Kidney (tissue), 14 donors: Measurements from ENCODE around the gene MS4A13. TPM values are rescaled to one million over a fixed set of nuclear protein-coding genes. Genes with fewer than 3 reads are reported as not detected.
"Not testable (repeated sequence)": the region's sequence is repeated elsewhere in the genome, so short reads cannot be mapped to it uniquely, and the experiment has no call there.

Experiments used
- DNase-seq, 5 donors: peaks; one replicate each; pipeline ENCODE4 v3.0.0-alpha.2; 2013 to 2020
- FAIRE-seq: peaks from 2 replicates; lab custom pipeline; 2012; peaks lifted over from hg19 to GRCh38; lab: Jason Lieb, UNC
- H3K27ac ChIP-seq, 2 donors: one replicate each; pipeline ENCODE4 v1.7.0; 2013; ENCODE audit warnings: low read depth in 2 of 2, low read length in 2 of 2, inconsistent platforms in 1 of 2
- H3K27me3 ChIP-seq: one replicate; pipeline ENCODE4 v1.7.1; 2013; ENCODE audit warnings: low read length, inconsistent platforms; ENCODE audit not compliant: control insufficient read depth, insufficient read depth
- H3K36me3 ChIP-seq, 3 donors: one replicate each; pipeline versions ENCODE4 v1.7.0 to v1.7.1; 2013; ENCODE audit warnings: low read length in 3 of 3, control low read depth in 1 of 3, inconsistent platforms in 1 of 3; ENCODE audit not compliant: insufficient read depth in 3 of 3, control insufficient read depth in 2 of 3
- H3K4me1 ChIP-seq, 3 donors: one replicate each; pipeline versions ENCODE4 v1.7.0 to v1.7.1; 2013; ENCODE audit warnings: low read length in 3 of 3, inconsistent platforms in 1 of 3, low read depth in 1 of 3; ENCODE audit not compliant: control insufficient read depth in 2 of 3, insufficient read depth in 2 of 3
- H3K4me3 ChIP-seq, 3 donors: one replicate each; pipeline versions ENCODE4 v1.7.0 to v1.8.1; 2013; ENCODE audit warnings: low read length in 3 of 3, control low read depth in 1 of 3, inconsistent platforms in 1 of 3
- H3K9ac ChIP-seq, 3 donors: one replicate each; pipeline versions ENCODE4 v1.7.0 to v1.7.1; 2013; ENCODE audit warnings: low read length in 3 of 3, control low read depth in 1 of 3, inconsistent platforms in 1 of 3
- H3K9me3 ChIP-seq, 3 donors: one replicate each; pipeline versions ENCODE4 v1.7.0 to v1.7.1; 2013; ENCODE audit warnings: low read length in 3 of 3, control low read depth in 1 of 3, inconsistent platforms in 1 of 3; ENCODE audit not compliant: control insufficient read depth in 2 of 3, insufficient read depth in 1 of 3
- CTCF ChIP-seq: IDR thresholded peaks from 3 replicates; pipeline ENCODE4 v1.5.1; 2012; ENCODE audit warnings: mild to moderate bottlenecking, moderate library complexity, borderline replicate concordance; ENCODE audit not compliant: insufficient read depth; ENCODE audit errors: extremely low read depth
- intact Hi-C: fragments of 100-400 bp; cut with DNase I; formaldehyde crosslinking; loops from one replicate; pipeline ENCODE4 v1.11.1; 2022
- polyA plus RNA-seq: library from polyadenylated mRNA; stranded (reverse); fragments of 350-450 nt; fragmentation: Illumina TruSeq; extraction: RNeasy Lipid Tissue Mini Kit (QIAGEN cat#74804); gene quantifications from one replicate; pipeline ENCODE4 v1.2.3, GENCODE V29; 2014; ENCODE audit warnings: low read depth, low replicate concordance; ENCODE audit not compliant: insufficient read depth
- total RNA-seq: library from RNA; stranded (reverse); fragmentation: NEBNext Ultra II Directional; extraction: Animal tissue kit (Norgen Biotek cat#: 25700); gene quantifications from one replicate; pipeline ENCODE4 v1.2.1, GENCODE V29; 2021
- donor health status: control.
- donor health status: control.
- donor health status: control.
- donor health status: control.
- donor health status: control.
- donor health status: DM: yes; HTN: yes; CAD: no.
- donor health status: Normal renal cell carcinoma (clear cell type).

The MS4A13 gene
- total and polyA plus RNA-seq, 2 donors from 2014 or later: not detected

- H3K27me3 ChIP-seq: no peaks in the 10 kb centered on the region
- intact Hi-C loops: no loop called here
- FAIRE-seq (no peak), DNase-seq (no peak)
- no peaks in the 10 kb centered on the region for H3K9me3 ChIP-seq
- no peak overlapping the region for H3K27ac ChIP-seq
- no peak for TF ChIP-seq CTCF
- no peak overlapping the region for H3K9ac ChIP-seq
- no peaks in the 10 kb centered on the region for H3K4me1 ChIP-seq
- H3K4me3 ChIP-seq: no peak overlapping the region
- no peaks in the 10 kb centered on the region for H3K36me3 ChIP-seq
These were observed 12.9 kb upstream of the MS4A13 start for GRCh38 chr11:60502221-60502775.

- Histone ChIP-seq H3K4me1 (no peaks in the 10 kb centered on the region), H3K36me3 (no peaks in the 10 kb centered on the region), H3K27ac (no peak overlapping the region), H3K4me3 (no peak overlapping the region), H3K27me3 (no peaks in the 10 kb centered on the region), H3K9ac (no peak overlapping the region), H3K9me3 (no peaks in the 10 kb centered on the region)
- no peak for TF ChIP-seq CTCF
- no peak for FAIRE-seq
- DNase-seq: no peak
- intact Hi-C loops: no loop called here
These were observed 10.8 kb upstream of the MS4A13 start for GRCh38 chr11:60504219-60504905.

GRCh38 chr11:60509609-60510008 lies 5.6 kb upstream of the MS4A13 start:
- H3K4me1 ChIP-seq, FAIRE-seq, H3K27ac ChIP-seq, H3K36me3 ChIP-seq, H3K9ac ChIP-seq, intact Hi-C loops, DNase-seq, H3K4me3 ChIP-seq, H3K27me3 ChIP-seq, H3K9me3 ChIP-seq: not testable (repeated sequence)

- H3K36me3 ChIP-seq, H3K9me3 ChIP-seq, H3K4me3 ChIP-seq, intact Hi-C loops, H3K4me1 ChIP-seq, FAIRE-seq, H3K27ac ChIP-seq, H3K9ac ChIP-seq, H3K27me3 ChIP-seq: not testable (repeated sequence)
- peak in 1 of 5 donors; percentile 39 for DNase-seq
These were observed 5.0 kb upstream of the MS4A13 start for GRCh38 chr11:60510209-60510608.
